ENCODE data around the gene NUP98. TPM values are rescaled to one million over a fixed set of nuclear protein-coding genes. Genes with fewer than 3 reads are reported as not detected.

NUP98 gene
- polyA plus RNA-seq, 1 of the 3 experiments (the other 2 are of a cell fraction) = 56.4 TPM

- no peaks in the 10 kb centered on the region for H4K20me1 ChIP-seq (ENCODE audit: insufficient read depth)
- no peaks in the 10 kb centered on the region for H3K4me1 ChIP-seq (ENCODE audit: control insufficient read depth in 1 of 2, insufficient read depth in 2 of 2, low read depth in 1 of 2, low read length in 1 of 2)
- no peak overlapping the region for H3K4me3 ChIP-seq (ENCODE audit: low read depth in 2 of 2, low read length in 1 of 2)
- H3K36me3 ChIP-seq (replicated peaks in 1 of 2; ENCODE audit: control insufficient read depth in 1 of 2, insufficient read depth in 2 of 2, low read length in 1 of 2) = peaks cover 0 to 24% of the 10 kb centered on the region in 2 experiments
- H3K27me3 ChIP-seq (ENCODE audit: insufficient read depth) = no peaks in the 10 kb centered on the region; the same call in 1 of the 2 replicates
- no peaks in the 10 kb centered on the region for H3K9me3 ChIP-seq
- no peaks in the 10 kb centered on the region for H3K9me2 ChIP-seq
- no peak for DNase-seq
- 87% methylated on average over 10 of the region's 10 CpGs for WGBS (ENCODE audit: low lambda C conversion rate)
- CTCF ChIA-PET = interaction anchor here (0.6 kb wide), 1 partner anchor 16 kb away, joined by 5 read pairs; no protein-coding TSS in a partner anchor
- POLR2A ChIA-PET = no interaction called here
- no peak overlapping the region for H3K9ac ChIP-seq
- H2AFZ ChIP-seq (ENCODE audit: low read depth) = no peak overlapping the region
- H3K79me2 ChIP-seq (ENCODE audit: insufficient read depth) = no peaks in the 10 kb centered on the region
- no peaks in the 10 kb centered on the region for H3F3A ChIP-seq (replicated peaks; ENCODE audit: insufficient read depth)
- H3K4me2 ChIP-seq = no peak overlapping the region
- no peak for TF ChIP-seq RXRA (IDR thresholded peaks at IDR 0.05; ENCODE audit: borderline replicate concordance, low read depth)
- H3K27ac ChIP-seq (ENCODE audit: low read depth in 2 of 2, low read length in 1 of 2) = no peak overlapping the region
Measured at GRCh38 chr11:3664032-3664630, 133.2 kb downstream of the NUP98 start.

- H3F3A ChIP-seq (replicated peaks; ENCODE audit: insufficient read depth) = no peaks in the 10 kb centered on the region
- DNase-seq = no peak
- peaks cover 0 to 17% of the 10 kb centered on the region in 2 experiments for H3K36me3 ChIP-seq (replicated peaks in 1 of 2; ENCODE audit: control insufficient read depth in 1 of 2, insufficient read depth in 2 of 2, low read length in 1 of 2)
- H3K27me3 ChIP-seq (ENCODE audit: insufficient read depth) = no peaks in the 10 kb centered on the region; the same call in 1 of the 2 replicates
- no peaks in the 10 kb centered on the region for H3K79me2 ChIP-seq (ENCODE audit: insufficient read depth)
- no peaks in the 10 kb centered on the region for H3K4me1 ChIP-seq (ENCODE audit: control insufficient read depth in 1 of 2, insufficient read depth in 2 of 2, low read depth in 1 of 2, low read length in 1 of 2)
- H3K4me2 ChIP-seq = no peak overlapping the region
- H2AFZ ChIP-seq (ENCODE audit: low read depth) = no peak overlapping the region
- no peaks in the 10 kb centered on the region for H4K20me1 ChIP-seq (ENCODE audit: insufficient read depth)
- POLR2A ChIA-PET = no interaction called here
- no peak overlapping the region for H3K27ac ChIP-seq (ENCODE audit: low read depth in 2 of 2, low read length in 1 of 2)
- no peak for TF ChIP-seq SMC3 (IDR thresholded peaks at IDR 0.05; ENCODE audit: low read depth, low read length)
- TF ChIP-seq TAF1 (IDR thresholded peaks at IDR 0.05; ENCODE audit: borderline replicate concordance, low read depth, low read length) = no peak
- no peak for TF ChIP-seq FOXJ3 (CRISPR knock-in tag; IDR thresholded peaks at IDR 0.05)
- no peak for TF ChIP-seq NRF1 (IDR thresholded peaks at IDR 0.05; ENCODE audit: low read depth, low read length)
- TF ChIP-seq MAX (IDR thresholded peaks at IDR 0.05; ENCODE audit: low read depth) = no peak
- no peak for TF ChIP-seq EP300 (IDR thresholded peaks at IDR 0.05; ENCODE audit: borderline replicate concordance in 1 of 2, low read depth in 1 of 2, low read length in 1 of 2)
- no peak for TF ChIP-seq ZBTB33 (IDR thresholded peaks at IDR 0.05; ENCODE audit: borderline replicate concordance, low read depth)
- TF ChIP-seq CHD2 (IDR thresholded peaks at IDR 0.05; ENCODE audit: low read length, partially characterized antibody) = no peak
- H3K9ac ChIP-seq = no peak overlapping the region
- CTCF ChIA-PET = no interaction called here
- no peak overlapping the region for H3K4me3 ChIP-seq (ENCODE audit: low read depth in 2 of 2, low read length in 1 of 2)
- no peaks in the 10 kb centered on the region for H3K9me2 ChIP-seq
- no peaks in the 10 kb centered on the region for H3K9me3 ChIP-seq
Measured at GRCh38 chr11:3662856-3663255, 134.5 kb downstream of the NUP98 start.

GRCh38 chr11:3660960-3661359 lies 136.4 kb downstream of the NUP98 start:
- Histone ChIP-seq H3K36me3 (replicated peaks in 1 of 2; ENCODE audit: control insufficient read depth in 1 of 2, insufficient read depth in 2 of 2, low read length in 1 of 2) (peaks cover 0 to 12% of the 10 kb centered on the region in 2 experiments), H3K4me2 (no peak overlapping the region), H3K27me3 (ENCODE audit: insufficient read depth) (no peaks in the 10 kb centered on the region; the same call in 1 of the 2 replicates), H4K20me1 (ENCODE audit: insufficient read depth) (no peaks in the 10 kb centered on the region), H3K9ac (no peak overlapping the region), H3K27ac (ENCODE audit: low read depth in 2 of 2, low read length in 1 of 2) (no peak overlapping the region), H2AFZ (ENCODE audit: low read depth) (no peak overlapping the region), H3K9me3 (no peaks in the 10 kb centered on the region), H3K4me1 (ENCODE audit: control insufficient read depth in 1 of 2, insufficient read depth in 2 of 2, low read depth in 1 of 2, low read length in 1 of 2) (no peaks in the 10 kb centered on the region), H3F3A (replicated peaks; ENCODE audit: insufficient read depth) (no peaks in the 10 kb centered on the region), H3K4me3 (ENCODE audit: low read depth in 2 of 2, low read length in 1 of 2) (no peak overlapping the region), H3K9me2 (no peaks in the 10 kb centered on the region), H3K79me2 (ENCODE audit: insufficient read depth) (no peaks in the 10 kb centered on the region)
- WGBS (ENCODE audit: low lambda C conversion rate) = 91% methylated on average over 2 of the region's 2 CpGs
- ChIA-PET CTCF (no interaction called here), POLR2A (no interaction called here)
- no peak for TF ChIP-seq IRF3 (IDR thresholded peaks at IDR 0.05; ENCODE audit: low read depth, low read length)
- no peak for TF ChIP-seq RFX5 (IDR thresholded peaks at IDR 0.05; ENCODE audit: low read length)
- no peak for TF ChIP-seq RXRA (IDR thresholded peaks at IDR 0.05; ENCODE audit: borderline replicate concordance, low read depth)
- TF ChIP-seq RCOR1 (IDR thresholded peaks at IDR 0.05; ENCODE audit: low read length) = no peak
- DNase-seq = no peak

Measured in SK-N-SH (cell line).